IPS-18a (cell line): ENCODE data around the gene SHISA9.

Source experiments
- H3K27ac ChIP-seq: one replicate; pipeline ENCODE4 v1.5.1; 2013; ENCODE audit warnings: low read length
- H3K27me3 ChIP-seq: one replicate; pipeline ENCODE4 v1.6.1; 2013; ENCODE audit warnings: mild to moderate bottlenecking, low read length; ENCODE audit not compliant: control insufficient read depth, insufficient read depth
- H3K36me3 ChIP-seq: one replicate; pipeline ENCODE4 v1.6.1; 2013; ENCODE audit warnings: low read depth, low read length; ENCODE audit not compliant: control insufficient read depth
- H3K4me1 ChIP-seq: one replicate; pipeline ENCODE4 v1.6.1; 2013; ENCODE audit warnings: low read depth, low read length; ENCODE audit not compliant: control insufficient read depth
- H3K4me3 ChIP-seq: one replicate; pipeline ENCODE4 v1.5.1; 2013; ENCODE audit warnings: low read length
- H3K9ac ChIP-seq: one replicate; pipeline ENCODE4 v1.6.1; 2013; ENCODE audit warnings: mild to moderate bottlenecking, low read length, moderate library complexity
- H3K9me3 ChIP-seq: one replicate; pipeline ENCODE4 v1.6.1; 2013; ENCODE audit warnings: low read depth, low read length; ENCODE audit not compliant: control insufficient read depth

The SHISA9 gene

DNA sequence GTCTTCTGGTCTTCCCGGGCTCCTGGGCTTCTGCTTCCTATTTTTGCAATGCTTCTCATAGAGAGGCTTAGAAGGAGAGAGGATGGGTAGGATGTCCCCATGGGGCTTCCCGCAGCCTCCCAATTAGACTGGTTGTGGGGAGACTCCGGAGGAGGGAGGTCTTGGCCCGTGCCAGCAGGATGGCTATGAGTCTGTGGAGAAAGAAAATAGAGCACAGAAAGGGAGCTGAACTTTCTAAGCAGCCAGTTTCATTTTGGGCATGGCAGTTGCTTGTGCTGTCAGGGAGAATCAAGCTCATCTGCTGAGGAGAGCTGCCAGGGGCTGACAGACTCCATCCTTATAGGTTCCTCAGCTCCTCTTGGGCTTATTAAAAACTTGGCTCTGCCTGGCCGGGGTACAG is 204.0 kb downstream of the SHISA9 start:
- Histone ChIP-seq H3K9me3 (peaks cover 4% of the 10 kb centered on the region), H3K4me1 (peaks cover 4% of the 10 kb centered on the region), H3K4me3 (no peak overlapping the region), H3K36me3 (no peaks in the 10 kb centered on the region), H3K27ac (no peak overlapping the region), H3K9ac (no peak overlapping the region), H3K27me3 (no peaks in the 10 kb centered on the region)

- H3K27me3 ChIP-seq: no peaks in the 10 kb centered on the region
- no peak overlapping the region for H3K4me3 ChIP-seq
- H3K9me3 ChIP-seq: peaks cover 4% of the 10 kb centered on the region
- no peaks in the 10 kb centered on the region for H3K36me3 ChIP-seq
- H3K9ac ChIP-seq: no peak overlapping the region
- peaks cover 4% of the 10 kb centered on the region for H3K4me1 ChIP-seq
- no peak overlapping the region for H3K27ac ChIP-seq
Observed at GRCh38 chr16:13106464-13106863, 205.1 kb downstream of the SHISA9 start.

- no peak overlapping the region for H3K27ac ChIP-seq
- no peaks in the 10 kb centered on the region for H3K36me3 ChIP-seq
Observed at GRCh38 chr16:13108126-13108525, 206.7 kb downstream of the SHISA9 start.

GRCh38 chr16:13109171-13109570 is 207.8 kb downstream of the SHISA9 start:
- peaks cover 3% of the 10 kb centered on the region for H3K9me3 ChIP-seq
- H3K4me3 ChIP-seq: no peak overlapping the region
- no peak overlapping the region for H3K27ac ChIP-seq
- H3K27me3 ChIP-seq: no peaks in the 10 kb centered on the region
- H3K4me1 ChIP-seq: peaks cover 4% of the 10 kb centered on the region
- no peaks in the 10 kb centered on the region for H3K36me3 ChIP-seq
- H3K9ac ChIP-seq: no peak overlapping the region

More at GRCh38 chr16:13108126-13108525, 206.7 kb downstream of the SHISA9 start:
- Histone ChIP-seq H3K27me3 (no peaks in the 10 kb centered on the region), H3K4me1 (peaks cover 4% of the 10 kb centered on the region), H3K9me3 (peaks cover 4% of the 10 kb centered on the region), H3K4me3 (no peak overlapping the region), H3K9ac (no peak overlapping the region)

DNA sequence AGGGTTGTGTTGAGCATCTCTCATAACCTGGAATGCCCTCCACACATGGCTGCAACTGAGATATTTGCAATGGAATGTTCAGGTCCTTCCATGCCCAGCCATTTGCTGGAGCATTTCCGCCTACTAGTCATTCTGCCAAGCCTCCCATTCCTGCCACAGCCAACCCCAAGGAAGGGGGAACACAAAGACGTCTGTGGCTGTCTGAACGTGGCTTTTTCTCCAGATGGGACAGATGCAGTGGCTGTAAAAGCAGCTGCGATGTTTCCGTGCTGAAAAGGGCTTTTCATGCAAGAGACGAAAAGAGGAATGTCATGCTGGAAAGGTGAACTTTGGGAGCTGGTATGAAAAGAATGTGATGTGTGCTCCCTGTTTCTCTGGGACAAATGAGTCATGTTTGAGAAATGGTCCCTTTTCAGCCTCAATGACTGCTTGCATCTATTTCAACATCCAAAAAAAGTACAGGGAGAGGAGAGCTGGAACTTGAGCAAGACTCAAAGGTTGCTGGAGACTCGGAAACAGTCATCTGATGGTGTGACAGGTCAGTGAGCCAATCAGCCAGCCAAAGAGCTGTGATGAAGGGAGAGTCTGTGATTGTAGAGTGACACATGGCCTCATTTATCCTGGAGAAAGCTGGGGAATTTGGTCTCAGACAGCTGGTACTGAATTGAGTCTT is 208.9 kb downstream of the SHISA9 start:
- Histone ChIP-seq H3K27me3 (no peaks in the 10 kb centered on the region), H3K9me3 (no peaks in the 10 kb centered on the region), H3K9ac (no peak overlapping the region), H3K27ac (no peak overlapping the region), H3K4me3 (no peak overlapping the region), H3K4me1 (peaks cover 4% of the 10 kb centered on the region), H3K36me3 (no peaks in the 10 kb centered on the region)

DNA sequence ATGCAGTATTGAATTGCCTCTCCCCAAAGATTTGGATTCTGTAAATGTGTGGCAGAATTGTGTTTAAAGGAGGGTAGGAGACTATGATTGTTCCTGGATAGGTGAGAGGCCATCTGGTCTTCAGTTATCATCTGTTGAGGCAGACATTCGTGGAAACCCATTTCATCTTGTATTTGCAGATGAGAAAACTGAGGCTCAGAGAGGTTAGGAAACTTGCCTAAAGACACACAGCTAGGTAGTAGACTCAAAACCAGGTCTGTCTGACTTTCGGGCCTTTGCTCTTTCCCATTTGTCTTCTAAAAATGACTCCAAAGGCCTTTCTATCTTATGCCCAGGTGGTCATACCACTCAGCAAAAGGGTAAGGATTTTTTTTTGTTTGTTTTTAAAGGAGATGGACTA is 210.3 kb downstream of the SHISA9 start:
- peaks cover 4% of the 10 kb centered on the region for H3K4me1 ChIP-seq
- H3K9me3 ChIP-seq: no peaks in the 10 kb centered on the region
- no peaks in the 10 kb centered on the region for H3K27me3 ChIP-seq
- no peak overlapping the region for H3K27ac ChIP-seq
- no peak overlapping the region for H3K9ac ChIP-seq
- no peak overlapping the region for H3K4me3 ChIP-seq
- H3K36me3 ChIP-seq: no peaks in the 10 kb centered on the region

DNA sequence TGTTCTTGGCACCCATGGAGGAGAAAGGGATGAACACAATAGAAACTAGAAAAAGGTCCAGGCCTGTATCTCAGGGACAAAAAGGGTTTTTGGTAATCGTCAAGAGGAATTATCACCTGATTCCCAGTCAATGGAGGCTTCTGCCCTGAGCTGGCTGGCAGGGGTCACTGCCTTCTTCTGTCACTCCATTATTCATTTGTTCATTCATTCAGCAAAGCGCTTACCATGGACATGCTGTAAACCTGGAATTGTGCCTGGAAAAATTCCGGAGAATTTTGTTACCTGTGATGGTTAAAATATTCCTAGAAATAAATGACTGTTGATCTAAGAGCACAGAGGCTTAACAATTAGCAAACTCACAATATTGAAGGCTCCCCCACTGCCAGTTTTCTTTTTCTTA is 212.3 kb downstream of the SHISA9 start:
- Histone ChIP-seq H3K9me3 (no peaks in the 10 kb centered on the region), H3K4me3 (no peak overlapping the region), H3K27ac (no peak overlapping the region), H3K36me3 (no peaks in the 10 kb centered on the region), H3K9ac (no peak overlapping the region), H3K27me3 (no peaks in the 10 kb centered on the region), H3K4me1 (peaks cover 7% of the 10 kb centered on the region)

- H3K4me3 ChIP-seq: no peak overlapping the region
Observed at GRCh38 chr16:13118091-13118490, 216.7 kb downstream of the SHISA9 start.

DNA sequence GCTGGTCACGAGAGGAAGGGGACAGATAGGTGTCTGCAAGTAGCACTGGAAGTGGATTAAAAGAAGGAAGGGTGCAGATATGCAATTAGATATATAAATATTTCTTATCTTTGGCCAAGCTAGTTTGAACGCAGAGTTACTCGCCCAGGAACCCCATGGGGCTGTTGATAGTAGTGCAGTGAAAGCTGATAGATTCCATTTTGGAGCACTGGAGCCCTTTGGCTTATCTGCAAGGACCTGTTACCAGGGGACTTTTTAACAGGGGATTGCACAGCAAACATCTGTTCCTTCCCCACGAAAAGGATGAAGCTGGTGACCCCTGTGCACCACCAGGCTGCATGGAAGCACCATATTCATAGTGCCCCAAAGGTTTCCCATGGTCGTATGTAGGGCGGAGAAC is 218.7 kb downstream of the SHISA9 start:
- H3K27me3 ChIP-seq: no peaks in the 10 kb centered on the region
- no peak overlapping the region for H3K27ac ChIP-seq
- no peak overlapping the region for H3K4me3 ChIP-seq
- H3K9me3 ChIP-seq: peaks cover 4% of the 10 kb centered on the region
- H3K9ac ChIP-seq: no peak overlapping the region
- peaks cover 17% of the 10 kb centered on the region for H3K4me1 ChIP-seq
- H3K36me3 ChIP-seq: no peaks in the 10 kb centered on the region

More at GRCh38 chr16:13118091-13118490, 216.7 kb downstream of the SHISA9 start:
- Histone ChIP-seq H3K27ac (no peak overlapping the region), H3K4me1 (peaks cover 17% of the 10 kb centered on the region), H3K36me3 (no peaks in the 10 kb centered on the region), H3K27me3 (no peaks in the 10 kb centered on the region), H3K9me3 (no peaks in the 10 kb centered on the region), H3K9ac (no peak overlapping the region)

GRCh38 chr16:13120557-13120956 is 219.2 kb downstream of the SHISA9 start:
- peaks cover 17% of the 10 kb centered on the region for H3K4me1 ChIP-seq
- no peak overlapping the region for H3K4me3 ChIP-seq
- H3K27me3 ChIP-seq: no peaks in the 10 kb centered on the region
- no peak overlapping the region for H3K9ac ChIP-seq
- H3K36me3 ChIP-seq: no peaks in the 10 kb centered on the region
- H3K27ac ChIP-seq: no peak overlapping the region
- H3K9me3 ChIP-seq: peaks cover 4% of the 10 kb centered on the region

- peaks cover 4% of the 10 kb centered on the region for H3K9me3 ChIP-seq
- H3K4me3 ChIP-seq: no peak overlapping the region
- peaks cover 14% of the 10 kb centered on the region for H3K4me1 ChIP-seq
- H3K9ac ChIP-seq: no peak overlapping the region
- no peak overlapping the region for H3K27ac ChIP-seq
- H3K36me3 ChIP-seq: no peaks in the 10 kb centered on the region
- no peaks in the 10 kb centered on the region for H3K27me3 ChIP-seq
Observed at GRCh38 chr16:13123991-13124390, 222.6 kb downstream of the SHISA9 start.

DNA sequence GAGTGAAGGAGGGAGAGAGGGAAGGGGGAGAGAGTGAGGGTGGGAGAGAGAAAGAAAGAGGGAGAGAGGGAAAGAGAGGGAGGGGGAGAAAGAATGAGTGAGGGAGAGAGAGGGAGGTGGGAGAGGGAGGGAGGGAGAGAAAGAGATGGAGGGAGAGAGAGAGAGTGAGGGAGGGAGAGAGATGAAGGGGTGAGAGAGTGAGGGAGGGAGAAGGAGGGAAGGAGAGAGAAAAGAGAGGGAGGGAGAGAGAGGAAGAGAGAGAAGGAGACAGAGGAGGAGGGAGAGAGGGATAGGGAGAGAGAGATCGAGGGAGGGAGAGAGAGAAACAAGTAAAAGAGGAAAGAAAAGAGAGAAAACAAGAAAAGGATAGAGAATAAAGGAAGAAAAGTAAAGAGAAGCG is 225.7 kb downstream of the SHISA9 start:
- no peaks in the 10 kb centered on the region for H3K36me3 ChIP-seq
- H3K27me3 ChIP-seq: no peaks in the 10 kb centered on the region
- H3K4me3 ChIP-seq: no peak overlapping the region
- peaks cover 2% of the 10 kb centered on the region for H3K4me1 ChIP-seq
- H3K9me3 ChIP-seq: peaks cover 4% of the 10 kb centered on the region
- H3K27ac ChIP-seq: no peak overlapping the region
- no peak overlapping the region for H3K9ac ChIP-seq
